ENCODE data around the gene DEDD2. TPM values are rescaled to one million over a fixed set of nuclear protein-coding genes. Genes with fewer than 3 reads are reported as not detected.

DEDD2 gene
- total RNA-seq, 4 donors from 2014 or later: 17.1 to 34.5 (median 27.0) TPM

GRCh38 chr19:42249149-42249750 lies 31.8 kb upstream of the DEDD2 start:
- TF ChIP-seq CTCF (IDR thresholded peaks at IDR 0.05; ENCODE audit: low read depth): no peak

GRCh38 chr19:42248270-42249148 lies 31.0 kb upstream of the DEDD2 start:
- TF ChIP-seq CTCF (IDR thresholded peaks at IDR 0.05; ENCODE audit: low read depth): no peak

GRCh38 chr19:42247640-42248199 lies 30.2 kb upstream of the DEDD2 start:
- no peak for TF ChIP-seq CTCF (IDR thresholded peaks at IDR 0.05; ENCODE audit: low read depth)

GRCh38 chr19:42246922-42247639 lies 29.6 kb upstream of the DEDD2 start:
- no peak for TF ChIP-seq CTCF (IDR thresholded peaks at IDR 0.05; ENCODE audit: low read depth)

GRCh38 chr19:42246143-42246921 lies 28.9 kb upstream of the DEDD2 start:
- TF ChIP-seq CTCF (IDR thresholded peaks at IDR 0.05; ENCODE audit: low read depth): no peak

DNA sequence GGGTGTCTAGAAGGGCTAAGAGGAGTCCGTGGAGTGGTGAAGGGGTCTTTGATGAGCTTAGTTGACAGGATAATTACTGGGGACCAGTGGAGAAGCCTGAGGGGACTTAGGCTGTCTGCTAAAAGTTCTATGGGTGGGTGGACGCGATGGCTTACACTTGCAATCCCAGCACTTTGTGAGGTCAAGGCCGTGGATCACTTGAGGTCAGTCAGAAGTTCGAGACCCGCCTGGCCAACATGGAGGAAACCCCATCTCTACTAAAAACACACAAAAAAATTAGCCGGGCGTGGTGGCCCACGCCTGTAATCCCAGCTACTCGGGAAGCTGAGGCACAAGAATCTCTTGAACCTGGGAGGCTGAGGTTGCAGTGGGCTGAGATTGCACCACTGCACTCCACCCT lies 27.8 kb upstream of the DEDD2 start:
- TF ChIP-seq CTCF (IDR thresholded peaks at IDR 0.05; ENCODE audit: low read depth): no peak
